HG03575 (cell line): Measurements from ENCODE around the gene ATXN7L1.

ENCODE experiments used
- ATAC-seq: cut with Tn5 transposase; IDR thresholded peaks from one replicate; pipeline ENCODE4 v1.9.1; 2021; ENCODE audit not compliant: unreplicated experiment, insufficient number of reproducible peaks, low FRiP score; ENCODE audit errors: extremely low read depth

ATXN7L1 gene

DNA sequence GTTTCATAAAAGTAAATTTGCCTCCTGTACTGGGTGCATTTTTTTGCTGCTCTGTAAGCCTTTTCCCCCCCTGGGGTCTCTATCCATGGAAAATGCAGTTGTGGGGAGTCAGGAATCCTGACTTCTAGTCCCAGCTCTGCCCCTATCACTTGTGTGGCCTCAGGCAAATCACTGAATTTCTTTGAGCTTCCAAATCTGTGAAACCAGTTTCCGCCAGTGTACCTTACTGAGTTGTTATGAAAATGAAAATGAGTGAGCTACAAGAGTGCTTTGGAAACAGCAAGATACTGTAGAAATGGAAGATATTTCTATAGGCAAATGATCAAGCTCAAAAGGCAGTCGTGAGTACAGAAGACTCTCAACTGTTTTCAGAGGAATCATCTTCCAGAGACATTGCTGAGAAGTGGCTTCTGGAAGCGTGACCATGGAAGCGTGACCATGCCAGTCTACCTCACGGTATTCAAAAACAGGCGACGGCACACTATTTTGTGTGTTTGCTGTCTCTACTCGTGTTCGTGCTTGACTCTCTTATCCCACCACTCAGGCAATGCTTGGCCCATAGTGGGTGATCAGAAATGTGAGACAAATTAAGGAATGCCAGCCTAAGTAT lies 107.4 kb downstream of the ATXN7L1 start:
- ATAC-seq: no peak

DNA sequence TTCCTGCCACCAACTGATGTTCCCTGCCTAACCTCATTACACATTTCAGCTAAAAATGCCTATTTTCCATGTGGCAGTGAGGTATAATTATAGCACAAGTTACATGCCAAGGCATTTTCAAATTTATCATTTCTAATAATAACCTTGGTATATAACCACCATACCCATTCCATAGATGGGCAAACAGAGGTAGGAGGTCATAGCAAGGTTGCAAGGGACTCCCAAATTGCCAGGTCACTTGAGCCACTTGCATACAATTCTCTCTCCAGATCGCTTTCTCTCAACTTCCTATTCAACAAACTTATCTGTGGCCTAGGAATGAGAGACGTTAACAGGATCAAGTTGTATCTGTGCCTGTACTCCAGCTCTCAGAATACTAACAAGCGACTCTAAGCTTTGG lies 108.3 kb downstream of the ATXN7L1 start:
- no peak for ATAC-seq

DNA sequence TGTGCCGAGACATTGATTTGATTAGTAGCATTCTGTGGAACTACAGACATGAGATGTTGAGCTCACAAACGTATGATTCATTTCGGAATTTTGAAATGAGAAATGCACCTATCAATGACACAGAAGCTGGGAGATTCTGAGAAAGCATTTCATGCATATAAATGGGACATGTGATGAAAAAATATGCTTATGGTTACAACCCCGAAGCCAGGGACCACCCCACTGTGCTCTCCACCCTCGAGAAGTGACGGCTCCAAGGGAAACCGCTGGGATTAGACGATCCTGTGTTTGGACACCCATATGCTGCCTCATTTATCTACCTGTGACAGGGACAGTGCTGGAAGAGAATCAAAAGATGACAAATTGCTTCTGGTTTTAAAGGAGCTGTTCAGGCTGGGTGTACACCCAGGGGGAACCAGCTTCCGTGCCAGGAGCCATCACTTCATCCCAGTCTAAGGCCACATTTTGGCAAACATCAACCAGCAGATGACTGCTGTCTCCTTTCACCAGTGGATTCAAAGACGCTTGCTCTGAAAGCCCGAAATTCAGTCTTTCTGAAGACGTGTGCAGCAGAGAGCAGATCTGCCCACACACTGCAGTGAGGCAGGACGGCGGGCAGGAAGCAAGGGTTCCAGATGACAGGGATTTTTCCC lies 109.9 kb downstream of the ATXN7L1 start:
- no peak for ATAC-seq

DNA sequence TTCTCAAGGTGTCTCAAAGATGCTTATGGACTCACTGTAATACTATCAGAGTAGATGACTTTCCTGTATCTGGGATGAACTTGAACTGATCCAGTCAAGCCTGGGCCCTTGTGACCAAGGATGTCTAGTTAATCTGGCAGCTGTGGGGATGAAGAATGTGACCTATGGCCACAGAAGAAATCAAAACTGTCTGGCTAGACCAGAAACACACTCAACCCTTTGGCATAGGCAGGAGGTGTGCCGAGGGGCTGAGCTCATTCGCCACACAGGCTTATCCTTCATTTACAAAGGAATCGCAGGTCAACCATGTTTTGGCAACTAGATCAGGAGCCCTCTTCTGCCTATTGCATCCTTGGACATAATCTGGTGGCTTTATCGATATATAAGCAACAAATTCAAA lies 110.6 kb downstream of the ATXN7L1 start:
- no peak for ATAC-seq

DNA sequence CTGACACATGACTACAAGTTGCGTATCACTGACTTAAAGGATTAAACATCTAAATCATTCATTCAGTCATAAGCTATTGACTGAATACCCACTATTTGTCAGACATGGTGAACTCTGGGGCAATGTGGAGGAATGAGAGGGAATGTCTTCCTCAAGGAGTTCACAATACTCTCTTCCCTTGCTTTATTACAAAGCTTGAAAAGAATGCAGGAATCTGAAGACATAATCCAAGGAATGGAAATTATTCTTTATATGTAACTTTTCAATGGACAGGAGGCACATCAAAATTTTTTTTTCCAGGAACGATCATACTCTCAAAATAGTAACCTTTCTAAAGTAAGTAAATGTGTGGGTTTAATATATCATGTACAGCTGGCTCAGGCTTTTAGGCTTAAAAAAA lies 111.9 kb downstream of the ATXN7L1 start:
- ATAC-seq: no peak

DNA sequence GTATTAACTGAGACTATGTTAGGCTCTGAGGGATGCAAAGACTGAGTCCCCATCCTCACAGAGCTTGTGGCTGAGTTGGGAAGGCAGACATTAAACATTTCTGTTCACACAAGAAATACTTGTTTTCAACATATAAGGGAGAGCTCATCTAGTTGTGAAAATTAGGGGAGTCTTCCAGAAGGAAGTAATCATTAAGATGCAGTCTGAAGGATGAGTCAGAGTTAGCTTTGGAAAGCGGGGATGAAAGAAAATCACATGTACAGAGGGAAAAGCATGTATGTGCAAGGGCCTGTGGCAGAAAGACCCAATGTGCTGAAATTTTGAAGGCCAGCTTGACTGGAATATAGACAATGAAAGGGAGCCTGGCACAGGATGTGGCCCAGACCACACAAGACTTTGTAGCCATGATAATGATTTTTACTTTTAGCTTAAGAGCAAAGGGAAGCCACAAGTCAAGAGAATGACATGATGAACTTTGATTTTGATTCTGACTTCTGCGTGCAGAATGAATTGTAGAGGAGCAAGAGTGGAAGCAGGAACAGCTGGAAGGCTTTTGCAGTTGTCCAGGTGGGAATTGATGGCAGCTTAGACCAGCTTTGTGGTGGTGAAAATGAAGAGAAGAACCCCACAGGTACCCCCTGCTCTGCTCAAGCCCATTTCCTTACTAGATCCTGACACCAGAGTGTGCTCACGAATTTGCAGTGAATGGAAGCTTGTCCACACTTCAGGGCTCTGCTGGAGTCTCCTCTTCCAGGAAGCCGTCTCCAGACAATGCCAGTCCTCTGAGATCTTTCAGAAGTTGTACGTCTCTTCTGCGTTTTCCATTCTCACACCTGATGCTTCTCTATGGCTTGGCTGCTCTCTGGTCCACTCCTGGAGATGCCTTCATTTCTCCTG lies 115.6 kb downstream of the ATXN7L1 start:
- ATAC-seq: no peak

DNA sequence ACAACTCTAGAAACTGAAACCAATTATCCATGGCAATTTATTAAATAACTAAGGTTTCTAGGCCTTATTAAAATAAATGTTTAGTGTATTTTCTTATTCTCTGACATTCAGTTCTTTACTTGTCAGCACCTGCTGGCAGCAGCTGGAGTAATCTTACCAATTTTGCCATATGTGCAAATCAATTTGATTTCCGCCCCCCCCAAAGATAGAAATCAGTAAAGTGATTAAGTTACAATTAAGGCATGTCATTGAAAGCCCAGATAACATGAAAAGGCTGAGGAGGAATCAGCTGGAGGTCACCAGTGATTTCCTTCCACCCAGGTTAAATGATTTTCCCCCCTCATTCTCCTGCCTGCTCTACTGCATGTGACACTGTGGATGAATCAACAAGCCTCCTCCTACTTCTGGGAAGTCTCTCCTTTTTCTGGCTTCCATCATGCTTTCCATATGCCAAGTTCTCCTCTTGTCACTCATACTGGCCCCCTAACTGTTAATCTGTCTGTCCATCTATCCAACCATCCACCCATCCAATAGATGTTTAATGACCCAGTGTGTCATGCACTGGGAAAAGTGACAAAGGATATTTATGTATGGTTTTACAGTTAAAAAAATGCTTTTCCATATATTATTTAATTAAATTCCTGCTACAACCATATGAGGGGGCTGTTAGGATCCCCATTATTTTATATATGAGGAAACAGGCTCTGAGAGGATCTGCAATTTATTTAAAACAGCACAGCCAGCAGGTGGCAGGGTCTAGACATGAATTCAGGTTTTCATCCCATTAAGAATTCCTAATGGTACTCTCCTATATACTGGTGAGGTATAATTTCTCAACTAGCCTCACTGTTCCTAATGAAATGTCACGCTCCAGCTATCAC lies 116.5 kb downstream of the ATXN7L1 start:
- ATAC-seq: no peak

DNA sequence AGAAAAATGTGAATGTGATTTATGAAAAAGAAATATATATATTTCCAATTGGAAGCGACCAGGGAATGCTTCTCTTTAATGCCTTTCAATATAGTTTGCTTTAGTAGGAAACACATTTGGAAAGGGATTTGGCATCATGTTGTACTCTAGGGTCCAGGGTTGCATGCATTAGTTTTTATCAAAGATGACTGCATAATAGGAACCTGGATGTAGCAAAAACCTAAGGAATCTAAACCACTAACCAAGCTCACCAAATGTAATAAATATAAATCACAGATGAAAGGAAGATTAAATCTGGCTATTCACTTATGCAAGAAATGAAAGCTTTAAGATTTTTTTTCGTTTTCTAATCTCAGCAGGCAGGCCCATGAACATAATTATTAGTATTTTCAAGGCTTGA lies 120.0 kb downstream of the ATXN7L1 start:
- ATAC-seq: no peak

DNA sequence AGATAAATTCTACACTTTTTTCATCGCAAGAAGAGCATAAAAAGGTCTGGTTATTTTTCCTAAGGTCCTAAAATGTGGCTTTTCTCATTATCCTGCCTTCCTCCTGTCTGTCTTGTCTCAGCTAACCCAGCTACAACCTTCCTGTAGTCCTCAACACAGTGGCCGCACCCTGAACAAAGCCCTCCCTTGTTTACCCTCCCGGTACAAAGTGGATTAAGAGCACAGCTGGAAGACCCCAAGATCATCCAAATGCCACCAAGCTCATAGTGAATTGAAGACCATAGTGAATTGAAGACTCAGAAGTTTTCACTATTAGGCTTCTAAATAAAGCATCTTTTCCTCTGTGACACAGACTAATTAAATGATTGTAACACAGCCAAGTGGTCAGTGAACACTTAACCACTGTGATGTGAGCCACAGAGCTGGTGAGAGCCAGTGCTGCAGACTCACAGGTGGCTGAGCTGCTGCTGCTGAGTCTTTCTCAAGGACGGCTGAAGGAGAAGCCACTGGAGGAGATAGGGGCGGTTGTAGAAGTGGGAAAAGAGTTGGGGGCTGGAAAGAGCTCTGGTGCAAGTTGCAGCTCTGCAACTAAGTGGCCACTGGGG lies 123.6 kb downstream of the ATXN7L1 start:
- ATAC-seq: no peak

DNA sequence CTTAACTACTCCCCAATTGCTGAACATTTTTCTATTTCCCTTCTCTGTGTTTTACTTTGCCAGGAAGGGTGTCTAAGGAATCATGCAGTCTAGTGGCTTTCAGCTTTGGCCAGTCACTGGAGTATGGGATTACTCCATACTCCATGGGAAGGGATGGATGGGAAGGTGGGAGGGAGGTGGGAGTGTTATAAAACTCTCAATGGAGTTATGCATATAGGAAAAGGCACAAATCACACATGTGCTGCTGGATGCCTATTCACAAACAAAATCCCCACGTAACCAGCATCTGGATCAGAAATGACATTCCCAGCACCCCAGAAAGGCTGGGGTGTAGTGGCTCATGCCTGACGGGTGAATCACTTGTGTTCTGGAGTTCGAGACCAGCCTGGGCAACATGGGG lies 125.3 kb downstream of the ATXN7L1 start:
- ATAC-seq: no peak

DNA sequence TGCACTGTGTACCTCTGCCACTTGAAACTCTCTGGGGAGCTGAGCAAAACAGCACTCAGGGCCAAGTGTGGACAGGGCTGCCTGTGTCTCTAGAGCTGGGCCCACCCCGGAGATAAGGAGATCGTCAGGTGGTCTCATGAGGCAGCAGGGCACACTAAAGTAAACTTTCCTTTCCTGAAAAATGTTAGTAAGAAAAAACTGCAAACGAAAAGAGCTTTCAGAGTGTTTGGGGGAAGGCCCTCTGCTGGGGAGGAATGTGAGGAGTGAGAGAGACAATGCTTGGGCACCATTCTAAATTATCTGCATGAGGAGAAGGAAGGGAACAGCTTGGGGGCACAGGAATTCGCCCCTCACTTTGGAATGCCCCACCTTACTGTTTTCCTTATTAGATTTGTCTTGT lies 127.7 kb downstream of the ATXN7L1 start:
- no peak for ATAC-seq

DNA sequence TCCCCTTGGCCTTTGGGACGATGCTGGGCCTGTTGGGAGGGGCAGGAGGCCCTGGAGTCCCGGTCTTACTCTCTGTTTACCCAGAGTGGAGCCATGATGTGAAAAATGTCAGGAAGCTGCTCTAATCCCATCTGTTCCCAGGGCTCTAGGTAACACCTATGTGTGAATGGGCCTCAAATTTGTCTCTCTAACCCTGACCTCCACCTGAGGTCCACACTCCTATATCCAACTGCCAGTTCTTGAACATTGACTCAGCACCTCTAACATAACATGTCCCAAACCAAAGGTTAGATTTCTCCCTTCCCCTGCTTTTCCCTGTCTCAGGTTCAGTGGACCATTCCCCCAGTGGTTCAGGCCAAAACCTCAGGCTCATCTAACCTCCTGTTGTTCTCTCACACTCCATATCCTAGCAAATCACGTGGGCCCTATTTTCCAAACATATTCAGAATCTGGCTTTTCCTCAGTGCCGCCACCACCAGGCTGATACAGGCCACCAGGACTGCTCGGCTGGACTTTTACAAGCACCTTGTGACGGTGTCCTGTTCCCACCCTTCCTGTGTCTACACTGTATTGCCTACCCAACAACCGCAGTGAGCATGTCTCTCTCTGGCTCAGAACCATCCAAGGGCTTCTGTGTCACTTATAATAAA lies 130.6 kb downstream of the ATXN7L1 start:
- no peak for ATAC-seq

DNA sequence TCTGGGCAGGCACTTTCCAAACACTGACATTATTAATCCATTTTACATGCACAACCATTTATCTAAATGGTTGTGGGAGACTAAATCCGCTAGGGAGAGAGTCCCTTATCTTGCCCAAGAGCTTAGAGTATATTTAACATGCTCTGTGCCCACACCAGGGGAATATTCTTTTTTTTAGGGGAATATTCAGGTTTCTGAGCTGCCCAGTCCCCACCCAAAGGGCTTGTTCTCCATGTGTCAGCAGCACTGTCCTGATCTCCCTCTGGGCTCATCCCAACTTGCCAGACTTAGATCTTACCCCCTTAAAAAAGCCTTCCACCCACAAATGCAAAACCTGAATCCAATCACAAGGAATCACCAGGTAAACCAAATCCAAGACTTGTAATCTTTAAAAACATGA lies 132.1 kb downstream of the ATXN7L1 start:
- no peak for ATAC-seq

DNA sequence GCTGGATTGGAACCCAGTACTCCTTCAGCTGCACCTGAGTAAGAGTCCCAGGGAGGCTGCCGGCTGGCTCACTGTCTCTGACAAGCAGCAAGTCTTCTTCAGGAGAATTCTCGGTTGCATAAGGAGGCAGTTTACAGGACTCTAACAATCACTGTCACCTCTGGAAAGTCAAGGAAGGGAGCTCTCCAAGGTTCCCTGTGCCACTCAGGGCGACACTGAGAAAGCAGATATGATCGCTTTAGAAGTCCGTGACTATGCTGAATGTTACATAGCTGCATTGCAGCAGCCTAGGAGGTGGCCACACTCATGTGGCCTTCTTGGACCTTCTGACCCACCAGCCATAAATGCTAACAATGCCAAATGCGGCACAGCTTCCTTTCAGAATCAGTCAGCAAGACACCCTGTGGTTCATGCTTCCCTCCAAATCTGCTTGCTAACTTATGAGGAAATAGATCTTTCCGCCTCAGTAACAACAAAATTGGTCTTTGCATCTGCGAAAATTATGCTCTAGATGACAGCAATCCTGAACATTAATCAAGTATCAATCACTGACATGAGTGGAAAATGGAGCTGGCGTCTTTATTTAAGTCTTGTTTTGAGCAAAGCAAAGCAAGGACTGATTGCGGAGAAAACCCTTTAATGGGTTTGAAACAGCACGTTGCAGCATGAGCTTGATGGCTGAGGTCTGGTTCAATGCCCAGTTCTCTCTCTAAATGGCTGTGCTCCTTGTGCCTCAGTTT lies 132.9 kb downstream of the ATXN7L1 start:
- no peak for ATAC-seq

DNA sequence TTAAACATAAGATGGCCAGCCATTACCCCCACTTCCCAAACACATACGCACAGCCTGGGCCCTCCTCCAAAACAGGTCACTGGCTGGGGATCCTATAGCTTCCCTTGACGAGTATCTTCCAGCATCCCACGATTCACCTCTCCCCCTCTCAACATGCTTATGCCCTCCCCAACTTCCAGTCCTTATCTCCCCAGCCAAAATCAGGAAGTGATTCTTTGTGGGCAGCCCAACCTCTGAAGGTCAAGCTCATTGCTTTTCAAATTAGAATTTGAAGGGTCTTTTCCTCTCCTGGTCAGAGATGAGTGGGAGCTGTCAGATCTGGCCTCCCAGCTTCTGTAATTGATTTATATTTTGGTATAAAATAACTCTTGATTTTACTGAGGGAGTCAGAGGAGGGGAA lies 133.6 kb downstream of the ATXN7L1 start:
- no peak for ATAC-seq

DNA sequence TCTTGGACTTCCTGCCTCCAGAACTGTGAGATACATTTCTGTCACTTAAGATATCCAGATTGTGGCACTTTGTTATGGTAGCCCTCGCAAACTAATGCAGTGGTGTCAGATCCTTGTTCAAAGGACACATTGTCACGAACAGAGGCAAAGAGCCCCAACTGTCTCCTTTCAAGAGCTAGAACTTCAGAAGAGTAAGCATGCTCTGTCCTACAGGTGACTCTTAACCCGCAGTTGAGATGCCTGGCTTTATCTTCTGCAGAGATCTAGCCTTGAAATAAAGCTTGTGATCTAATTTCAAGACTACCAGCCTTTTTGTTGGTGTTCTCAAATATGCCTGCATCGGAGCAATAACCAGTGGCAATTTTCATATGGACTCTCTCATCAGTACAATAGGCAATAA lies 134.4 kb downstream of the ATXN7L1 start:
- no peak for ATAC-seq

DNA sequence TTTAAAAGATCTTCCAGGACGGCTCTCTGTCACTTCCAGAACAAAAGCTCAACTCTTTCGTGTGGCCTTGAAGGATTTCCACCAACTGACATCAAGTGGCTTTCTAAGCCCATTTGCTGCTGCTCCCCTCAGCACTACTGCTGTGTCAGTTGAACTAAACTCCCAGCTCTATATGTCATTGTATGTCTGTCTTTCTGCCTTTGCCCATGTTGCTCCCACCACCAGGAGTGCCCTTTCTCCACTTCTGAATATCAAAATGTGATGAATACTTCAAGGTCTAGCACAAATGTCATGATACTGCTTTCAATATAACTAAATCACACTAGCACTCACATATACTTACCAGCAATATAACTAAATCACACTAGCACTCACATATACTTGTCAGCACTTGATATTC lies 138.3 kb downstream of the ATXN7L1 start:
- no peak for ATAC-seq

DNA sequence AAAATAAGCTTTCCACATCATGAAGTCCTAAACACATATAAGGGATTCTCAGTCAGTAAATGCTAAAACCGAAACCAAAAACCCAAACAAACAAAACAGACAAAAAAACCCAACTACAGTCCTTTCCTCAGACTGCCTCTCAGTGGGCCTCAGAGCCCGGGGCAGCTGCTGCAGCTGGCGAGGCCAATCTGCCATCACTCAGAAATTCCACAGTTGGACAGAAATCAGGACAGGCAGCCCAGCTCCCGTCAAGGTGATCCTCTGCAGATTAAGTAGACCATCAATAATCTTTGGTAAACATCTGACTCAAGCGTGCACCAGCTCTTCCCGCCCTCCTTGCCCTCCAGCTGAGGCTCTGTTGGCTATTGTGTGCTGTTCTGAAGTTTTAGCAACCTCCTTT lies 142.2 kb downstream of the ATXN7L1 start:
- ATAC-seq: no peak
